Esophagus muscularis mucosa (tissue), 4 donors: ENCODE data around the gene ATF4. TPM values are rescaled to one million over a fixed set of nuclear protein-coding genes. Genes with fewer than 3 reads are reported as not detected.

ENCODE experiments used
- DNase-seq: peaks from one replicate; pipeline ENCODE4 v3.0.0-alpha.2; 2017; ENCODE audit errors: extremely low spot score
- H3K27ac ChIP-seq, 4 donors: fragments of 200-600 bp; sonication (generic); replicated peaks in 1 of 4; 1 replicate in 3 of 4; 2 replicates in 1 of 4; pipeline ENCODE4 v1.5.1; 2016 to 2019; ENCODE audit warnings: mild to moderate bottlenecking in 1 of 4
- H3K27me3 ChIP-seq, 4 donors: fragments of 200-600 bp; sonication (generic); one replicate each; pipeline versions ENCODE4 v1.5.1 to v1.6.0; 2016 to 2019
- H3K36me3 ChIP-seq, 4 donors: fragments of 200-600 bp; sonication (generic); one replicate each; pipeline ENCODE4 v1.5.1; 2016 to 2019
- H3K4me1 ChIP-seq, 4 donors: fragments of 200-600 bp; sonication (generic); one replicate each; pipeline ENCODE4 v1.5.1; 2016 to 2019
- H3K4me3 ChIP-seq, 4 donors: fragments of 200-600 bp; sonication (generic); 1 replicate in 2 of 4; 2 replicates in 2 of 4; pipeline ENCODE4 v1.5.1; 2016 to 2019; ENCODE audit warnings: mild to moderate bottlenecking in 4 of 4, moderate library complexity in 1 of 4
- H3K9me3 ChIP-seq, 4 donors: fragments of 200-600 bp; sonication (generic); 1 replicate in 3 of 4; 2 replicates in 1 of 4; pipeline ENCODE4 v1.5.1; 2016 to 2019
- EP300 ChIP-seq: sonication (generic); formaldehyde crosslinking; IDR thresholded peaks from one replicate; pipeline ENCODE4 v1.6.1; 2017; ENCODE audit warnings: antibody characterized with exemption
- POLR2A ChIP-seq: fragments of 450-650 bp; IDR thresholded peaks from one replicate; pipeline ENCODE4 v1.6.1; 2017; ENCODE audit warnings: antibody characterized with exemption, moderate library complexity, mild to moderate bottlenecking, low read depth
- POLR2AphosphoS5 ChIP-seq, 2 donors: sonication (generic); formaldehyde crosslinking; IDR thresholded peaks; one replicate each; pipeline ENCODE4 v1.6.1; 2017; ENCODE audit warnings: antibody characterized with exemption in 2 of 2
- WGBS: methylation state at CpG from one replicate; pipeline ENCODE4 v1.1.5; 2018; 5-methylcytosine and 5-hydroxymethylcytosine counted together
- intact Hi-C: fragments of 100-400 bp; cut with DNase I; formaldehyde crosslinking; loops from one replicate; pipeline ENCODE4 v1.15.1; 2023
- total RNA-seq, 4 donors: library from RNA; depleted of rRNA; stranded (reverse); fragments of >200 nt; gene quantifications; one replicate each; pipeline versions ENCODE4 v1.1.0 to v1.2.1, GENCODE V29; 2016
- TF ChIP-seq, protein P1 (sequence below), 3 experiments: fragments of 200-600 bp in 2 of 3; fragments of 450-650 bp in 1 of 3; sonication (generic) in 2 of 3; IDR thresholded peaks; one replicate each; pipeline ENCODE4 v1.5.1; 2017 to 2019; ENCODE audit warnings: antibody characterized with exemption in 3 of 3, mild to moderate bottlenecking in 2 of 3, moderate library complexity in 1 of 3

ATF4 gene
- total RNA-seq, 4 donors from 2014 or later = 516 to 895 (median 721) TPM

DNA sequence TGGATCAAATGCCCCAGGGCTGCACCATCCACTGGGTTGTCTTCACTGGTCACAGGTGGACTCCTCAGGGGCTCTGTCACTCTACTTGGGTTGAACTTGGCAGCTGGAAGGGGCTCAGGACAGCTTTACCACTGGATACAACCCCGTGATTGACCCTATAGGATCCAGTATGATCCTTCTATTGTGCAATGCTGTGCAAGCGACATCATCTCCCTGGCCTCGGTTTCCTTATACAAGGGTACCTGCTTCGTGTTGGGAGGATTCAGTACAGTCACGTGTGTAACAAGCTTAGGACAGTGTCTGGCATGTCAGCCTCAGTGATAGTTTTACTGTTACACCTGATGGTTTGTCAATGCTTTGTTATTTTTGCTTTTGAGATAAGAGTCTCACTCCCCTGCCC lies 38.8 kb upstream of the ATF4 start:
- intact Hi-C loops = no loop called here
- no peak overlapping the region for H3K27ac ChIP-seq
- no peaks in the 10 kb centered on the region for H3K27me3 ChIP-seq
- DNase-seq = no peak
- H3K4me3 ChIP-seq = no peak overlapping the region
- no peaks in the 10 kb centered on the region for H3K36me3 ChIP-seq
- TF ChIP-seq EP300 (no peak), POLR2A (no peak), POLR2AphosphoS5 (IDR thresholded peaks at IDR 0.05) (no peak)
- TF ChIP-seq, protein P1, sequence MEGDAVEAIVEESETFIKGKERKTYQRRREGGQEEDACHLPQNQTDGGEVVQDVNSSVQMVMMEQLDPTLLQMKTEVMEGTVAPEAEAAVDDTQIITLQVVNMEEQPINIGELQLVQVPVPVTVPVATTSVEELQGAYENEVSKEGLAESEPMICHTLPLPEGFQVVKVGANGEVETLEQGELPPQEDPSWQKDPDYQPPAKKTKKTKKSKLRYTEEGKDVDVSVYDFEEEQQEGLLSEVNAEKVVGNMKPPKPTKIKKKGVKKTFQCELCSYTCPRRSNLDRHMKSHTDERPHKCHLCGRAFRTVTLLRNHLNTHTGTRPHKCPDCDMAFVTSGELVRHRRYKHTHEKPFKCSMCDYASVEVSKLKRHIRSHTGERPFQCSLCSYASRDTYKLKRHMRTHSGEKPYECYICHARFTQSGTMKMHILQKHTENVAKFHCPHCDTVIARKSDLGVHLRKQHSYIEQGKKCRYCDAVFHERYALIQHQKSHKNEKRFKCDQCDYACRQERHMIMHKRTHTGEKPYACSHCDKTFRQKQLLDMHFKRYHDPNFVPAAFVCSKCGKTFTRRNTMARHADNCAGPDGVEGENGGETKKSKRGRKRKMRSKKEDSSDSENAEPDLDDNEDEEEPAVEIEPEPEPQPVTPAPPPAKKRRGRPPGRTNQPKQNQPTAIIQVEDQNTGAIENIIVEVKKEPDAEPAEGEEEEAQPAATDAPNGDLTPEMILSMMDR (IDR thresholded peaks at IDR 0.05) = no peak
- 100% methylated on average over 5 of the region's 5 CpGs for WGBS
- no peaks in the 10 kb centered on the region for H3K4me1 ChIP-seq
- no peaks in the 10 kb centered on the region for H3K9me3 ChIP-seq

DNA sequence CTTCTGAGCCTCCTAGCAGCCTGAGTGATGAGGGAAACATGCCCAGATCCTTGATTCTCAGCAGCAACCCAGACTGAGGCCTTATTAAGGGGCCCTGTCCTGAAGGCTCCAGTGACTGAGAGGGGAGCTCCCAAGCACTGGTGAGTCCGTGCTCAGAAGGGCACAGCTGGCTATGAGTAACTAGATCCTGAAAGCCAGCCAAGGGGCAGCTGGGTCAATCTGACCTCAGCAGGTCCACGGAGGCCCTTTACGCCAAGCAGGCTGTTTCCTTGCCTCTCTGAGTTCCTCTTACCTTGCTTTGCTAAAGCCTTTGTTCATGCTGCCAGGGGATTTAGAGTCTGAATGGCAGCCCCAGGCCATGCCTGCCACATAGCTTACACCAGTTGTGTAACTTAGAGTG lies 37.6 kb upstream of the ATF4 start:
- H3K27me3 ChIP-seq = no peaks in the 10 kb centered on the region
- H3K9me3 ChIP-seq = no peaks in the 10 kb centered on the region
- H3K36me3 ChIP-seq = peaks cover 0 to 3% (median 0%) of the 10 kb centered on the region in 4 donors
- intact Hi-C loops = no loop called here
- no peak overlapping the region for H3K4me3 ChIP-seq
- TF ChIP-seq EP300 (no peak), POLR2AphosphoS5 (IDR thresholded peaks at IDR 0.05) (no peak)
- TF ChIP-seq, protein P1 (IDR thresholded peaks at IDR 0.05) = no peak
- H3K4me1 ChIP-seq = no peaks in the 10 kb centered on the region
- no peak overlapping the region for H3K27ac ChIP-seq
- DNase-seq = no peak
- WGBS = 90% methylated on average over 2 of the region's 3 CpGs

DNA sequence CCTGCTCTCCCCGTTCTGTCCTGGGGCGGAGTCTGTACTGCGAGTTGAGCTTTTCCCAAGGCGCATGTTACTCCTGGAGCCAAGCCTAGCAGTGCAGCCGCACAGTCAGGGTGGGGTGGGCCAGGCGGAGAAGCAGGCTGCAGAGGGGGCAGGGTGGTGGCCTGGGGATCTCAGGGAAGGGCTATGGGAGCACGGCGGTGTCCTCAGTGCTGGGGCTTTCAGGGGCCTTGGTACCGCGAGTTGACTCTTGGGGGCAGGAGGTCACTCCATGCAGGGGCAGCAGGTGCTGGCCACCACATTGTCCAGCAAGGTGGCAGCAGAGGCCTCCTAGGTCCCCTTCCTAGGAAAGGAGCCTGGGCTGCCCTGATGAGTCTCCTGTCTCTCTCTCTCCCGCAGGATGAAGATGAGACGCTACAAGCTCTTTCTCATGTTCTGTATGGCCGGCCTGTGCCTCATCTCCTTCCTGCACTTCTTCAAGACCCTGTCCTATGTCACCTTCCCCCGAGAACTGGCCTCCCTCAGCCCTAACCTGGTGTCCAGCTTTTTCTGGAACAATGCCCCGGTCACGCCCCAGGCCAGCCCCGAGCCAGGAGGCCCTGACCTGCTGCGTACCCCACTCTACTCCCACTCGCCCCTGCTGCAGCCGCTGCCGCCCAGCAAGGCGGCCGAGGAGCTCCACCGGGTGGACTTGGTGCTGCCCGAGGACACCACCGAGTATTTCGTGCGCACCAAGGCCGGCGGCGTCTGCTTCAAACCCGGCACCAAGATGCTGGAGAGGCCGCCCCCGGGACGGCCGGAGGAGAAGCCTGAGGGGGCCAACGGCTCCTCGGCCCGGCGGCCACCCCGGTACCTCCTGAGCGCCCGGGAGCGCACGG lies 33.2 kb upstream of the ATF4 start:
- Histone ChIP-seq H3K27ac (no peak overlapping the region), H3K4me1 (peaks cover 0 to 16% (median 7%) of the 10 kb centered on the region in 4 donors), H3K9me3 (no peaks in the 10 kb centered on the region), H3K27me3 (peaks cover 0 to 9% (median 0%) of the 10 kb centered on the region in 4 donors), H3K4me3 (no peak overlapping the region), H3K36me3 (peaks cover 0 to 13% (median 0%) of the 10 kb centered on the region in 4 donors)
- intact Hi-C loops = no loop called here
- WGBS = 77% methylated on average over 16 of the region's 45 CpGs
- TF ChIP-seq EP300 = no peak
- TF ChIP-seq POLR2AphosphoS5 (IDR thresholded peaks at IDR 0.05) = no peak
- TF ChIP-seq POLR2A = no peak
- TF ChIP-seq, protein P1 (IDR thresholded peaks at IDR 0.05) = no peak
- no peak for DNase-seq

DNA sequence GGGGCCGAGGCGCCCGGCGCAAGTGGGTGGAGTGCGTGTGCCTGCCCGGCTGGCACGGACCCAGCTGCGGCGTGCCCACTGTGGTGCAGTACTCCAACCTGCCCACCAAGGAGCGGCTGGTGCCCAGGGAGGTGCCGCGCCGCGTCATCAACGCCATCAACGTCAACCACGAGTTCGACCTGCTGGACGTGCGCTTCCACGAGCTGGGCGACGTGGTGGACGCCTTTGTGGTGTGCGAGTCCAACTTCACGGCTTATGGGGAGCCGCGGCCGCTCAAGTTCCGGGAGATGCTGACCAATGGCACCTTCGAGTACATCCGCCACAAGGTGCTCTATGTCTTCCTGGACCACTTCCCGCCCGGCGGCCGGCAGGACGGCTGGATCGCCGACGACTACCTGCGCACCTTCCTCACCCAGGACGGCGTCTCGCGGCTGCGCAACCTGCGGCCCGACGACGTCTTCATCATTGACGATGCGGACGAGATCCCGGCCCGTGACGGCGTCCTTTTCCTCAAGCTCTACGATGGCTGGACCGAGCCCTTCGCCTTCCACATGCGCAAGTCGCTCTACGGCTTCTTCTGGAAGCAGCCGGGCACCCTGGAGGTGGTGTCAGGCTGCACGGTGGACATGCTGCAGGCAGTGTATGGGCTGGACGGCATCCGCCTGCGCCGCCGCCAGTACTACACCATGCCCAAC lies 32.4 kb upstream of the ATF4 start:
- Histone ChIP-seq H3K4me1 (peaks cover 0 to 16% (median 7%) of the 10 kb centered on the region in 4 donors), H3K36me3 (peaks cover 0 to 13% (median 0%) of the 10 kb centered on the region in 4 donors), H3K27me3 (peaks cover 0 to 9% (median 0%) of the 10 kb centered on the region in 4 donors), H3K27ac (no peak overlapping the region), H3K9me3 (no peaks in the 10 kb centered on the region), H3K4me3 (no peak overlapping the region)
- intact Hi-C loops = no loop called here
- 97% methylated on average over 48 of the region's 70 CpGs for WGBS
- no peak for TF ChIP-seq POLR2A
- TF ChIP-seq, protein P1 (IDR thresholded peaks at IDR 0.05) = no peak
- TF ChIP-seq POLR2AphosphoS5 (IDR thresholded peaks at IDR 0.05) = no peak
- TF ChIP-seq EP300 = no peak
- no peak for DNase-seq
